GM19025 (cell line): Measurements from ENCODE around the gene PRKG1.
"Not testable (repeated sequence)": the region's sequence is repeated elsewhere in the genome, so short reads cannot be mapped to it uniquely, and the experiment has no call there.

Source experiments
- ATAC-seq: cut with Tn5 transposase; IDR thresholded peaks from one replicate; pipeline ENCODE4 v1.9.1; 2021; ENCODE audit warnings: mild to moderate bottlenecking, low read depth, moderate library complexity; ENCODE audit not compliant: unreplicated experiment

Gene PRKG1

DNA sequence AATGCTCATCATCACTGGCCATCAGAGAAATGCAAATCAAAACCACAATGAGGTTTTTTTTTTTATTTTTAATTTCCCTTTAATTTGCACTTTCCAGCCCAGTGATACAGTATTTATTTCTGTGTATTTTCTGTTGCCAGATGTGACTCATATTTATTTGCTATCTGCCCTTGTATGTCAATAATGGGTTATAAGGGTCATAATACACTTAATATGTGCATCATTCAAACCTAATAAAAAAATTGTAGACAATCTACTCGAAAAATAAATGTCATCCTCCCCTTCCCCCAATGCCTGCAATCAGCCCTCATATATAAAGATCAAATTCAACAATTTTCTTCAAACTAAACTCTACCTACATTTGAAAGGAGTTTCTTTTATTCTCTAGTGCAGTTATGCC lies 470.6 kb downstream of the PRKG1 start:
- ATAC-seq, result no peak

DNA sequence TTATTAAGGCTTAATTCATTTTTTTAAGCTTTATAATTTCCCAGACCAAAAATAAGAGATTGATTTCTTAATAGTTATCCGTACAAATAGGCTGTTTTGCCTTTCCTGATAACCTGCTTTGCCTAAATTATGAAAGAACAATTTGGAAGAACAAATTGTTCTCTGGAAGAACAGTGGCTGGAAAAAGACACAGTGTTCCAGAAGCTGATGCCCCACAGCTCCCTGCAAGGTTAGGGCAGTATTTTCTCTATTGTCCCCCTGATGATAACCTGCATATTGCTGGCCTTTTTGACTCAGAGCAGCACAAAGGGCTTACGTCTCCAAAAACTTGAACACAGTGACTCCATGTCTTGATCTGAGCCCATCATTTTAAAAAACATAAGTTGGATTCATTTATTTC lies 473.7 kb downstream of the PRKG1 start:
- no peak for ATAC-seq

DNA sequence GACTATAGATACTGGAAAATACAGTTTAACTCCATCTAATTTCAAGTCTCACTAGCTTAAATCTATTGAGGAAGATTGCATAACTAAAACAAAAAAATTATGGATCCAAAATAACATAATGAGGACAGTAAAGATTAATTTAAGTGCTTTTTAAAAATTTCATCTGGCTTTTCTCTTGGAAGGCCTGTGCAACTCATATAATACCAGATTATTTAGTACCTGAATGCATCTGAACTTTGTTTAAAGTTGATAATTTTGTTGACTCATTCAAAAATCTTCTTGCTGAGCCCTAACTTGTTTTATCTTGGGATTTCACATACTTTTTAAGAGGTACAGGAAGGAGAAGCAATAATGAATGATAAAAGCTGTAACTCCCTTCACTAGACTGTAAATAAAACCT lies 478.6 kb downstream of the PRKG1 start:
- no peak for ATAC-seq

DNA sequence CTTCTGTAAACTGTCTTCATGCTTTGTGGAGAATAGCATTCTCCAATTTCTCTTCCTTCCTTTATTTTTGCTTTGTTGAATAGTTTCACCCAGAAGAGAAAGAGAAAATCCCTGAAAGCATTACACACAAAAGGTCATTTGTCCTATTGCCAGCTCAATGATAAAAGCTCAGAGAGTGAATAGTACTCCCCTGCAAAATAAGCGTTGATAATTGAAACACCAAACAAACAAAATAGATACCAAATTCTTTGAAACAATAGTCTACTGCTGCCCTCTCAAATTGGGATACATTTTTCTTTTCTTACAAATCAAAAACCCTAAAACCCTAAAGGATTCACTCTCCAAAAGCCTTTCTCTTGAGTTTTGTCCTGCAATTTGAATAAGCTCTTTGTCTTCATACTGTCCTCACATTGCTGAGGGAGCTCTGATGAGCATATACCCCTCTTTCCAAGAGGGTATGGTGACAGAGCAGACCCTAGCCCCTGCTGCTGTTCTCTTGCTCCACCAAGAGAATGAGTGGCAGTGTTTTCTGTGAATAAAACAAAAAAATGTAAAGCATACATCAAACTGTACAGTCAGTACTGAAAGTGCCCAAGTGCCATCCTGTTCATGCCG lies 490.7 kb downstream of the PRKG1 start:
- ATAC-seq, result no peak

DNA sequence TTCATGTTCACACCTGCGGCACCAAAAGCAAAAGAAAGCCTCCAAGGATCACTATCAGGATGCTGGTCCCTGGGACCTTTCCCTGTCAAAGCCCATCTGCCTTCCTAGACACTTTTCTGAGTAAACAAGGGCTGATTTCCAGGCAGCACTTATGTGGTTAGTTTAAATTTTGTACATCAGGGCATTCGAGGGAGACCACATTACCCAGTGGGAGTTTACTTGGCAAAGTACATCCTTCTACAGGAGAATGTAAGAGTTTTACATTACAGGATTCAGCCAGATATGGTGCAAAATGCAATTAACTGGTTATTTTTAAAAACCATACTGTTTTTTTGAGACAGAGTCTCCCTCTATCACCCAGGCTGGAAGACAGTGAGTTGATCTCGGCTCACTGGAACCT lies 493.0 kb downstream of the PRKG1 start:
- no peak for ATAC-seq

DNA sequence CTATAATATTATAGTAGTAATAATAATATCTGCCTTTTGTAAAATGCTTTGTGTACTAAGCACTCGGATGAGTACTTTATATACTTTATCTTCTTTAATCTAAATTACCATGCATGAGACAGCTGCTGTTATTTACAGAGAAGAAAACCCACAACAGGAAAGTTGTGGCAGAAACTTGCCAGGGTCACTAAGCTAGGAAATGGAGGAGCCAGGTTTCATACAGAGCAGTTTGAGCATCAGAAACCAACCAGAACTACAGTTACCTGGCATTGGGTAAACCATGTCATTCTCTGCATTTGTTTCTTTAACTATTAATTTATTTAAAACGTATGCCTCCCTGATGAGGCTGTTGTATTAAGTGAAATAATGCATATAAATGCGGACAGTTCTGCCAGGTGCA lies 495.2 kb downstream of the PRKG1 start:
- ATAC-seq, result no peak

DNA sequence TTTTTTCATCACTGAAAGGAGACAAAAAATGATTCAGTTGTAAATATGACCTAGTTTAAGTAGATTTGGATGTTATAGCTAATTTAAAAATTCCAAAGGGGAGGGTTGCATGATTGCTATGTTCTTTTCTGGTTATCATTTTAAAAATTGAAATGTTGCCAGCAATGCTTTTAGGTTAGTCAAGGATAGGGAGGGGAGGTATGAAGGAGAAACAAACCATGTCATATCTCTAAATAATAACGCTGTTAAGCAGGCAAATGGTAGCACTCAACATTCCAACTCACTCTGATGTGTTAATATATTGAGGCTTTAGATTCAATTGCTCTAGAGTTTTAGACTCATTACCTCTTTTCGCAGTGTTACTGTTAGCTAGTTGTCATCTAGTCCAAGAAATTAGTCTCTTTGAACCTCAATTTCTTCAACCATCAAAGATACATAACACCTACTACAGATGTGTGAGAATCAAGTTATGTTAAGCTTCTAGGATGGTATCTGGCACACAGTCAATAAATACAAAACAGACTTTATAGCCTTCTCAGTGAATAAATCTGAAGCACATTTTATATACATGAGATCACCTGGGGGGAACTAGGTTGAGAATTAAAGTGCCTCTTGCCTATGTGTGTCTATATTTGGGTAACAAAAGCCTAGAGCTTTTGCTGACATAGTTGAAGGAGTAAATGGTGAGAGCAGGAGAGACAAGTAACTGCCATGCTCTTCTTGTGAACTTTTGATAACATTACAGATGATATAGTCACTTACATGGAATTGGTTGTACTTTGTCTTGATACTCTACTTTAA lies 500.2 kb downstream of the PRKG1 start:
- ATAC-seq, result no peak

DNA sequence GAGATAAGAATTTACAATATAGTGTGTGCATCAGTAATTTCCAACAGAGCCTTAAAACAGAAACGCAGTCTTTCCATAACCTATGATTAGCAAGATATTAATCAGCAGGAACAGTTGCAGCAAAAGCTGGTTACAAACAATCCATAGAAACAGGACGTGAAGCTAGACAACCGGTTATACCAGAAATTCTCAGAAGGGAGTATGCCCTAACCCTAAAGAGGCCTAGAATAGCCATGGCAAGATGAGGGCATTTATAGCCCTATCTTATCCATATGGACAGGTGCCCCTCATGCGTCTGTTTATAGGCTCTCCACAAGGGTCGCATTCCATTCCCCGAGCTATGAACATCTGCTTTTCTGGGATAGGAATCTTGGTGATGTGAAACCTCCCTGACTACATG lies 506.9 kb downstream of the PRKG1 start:
- not testable (repeated sequence) for ATAC-seq

DNA sequence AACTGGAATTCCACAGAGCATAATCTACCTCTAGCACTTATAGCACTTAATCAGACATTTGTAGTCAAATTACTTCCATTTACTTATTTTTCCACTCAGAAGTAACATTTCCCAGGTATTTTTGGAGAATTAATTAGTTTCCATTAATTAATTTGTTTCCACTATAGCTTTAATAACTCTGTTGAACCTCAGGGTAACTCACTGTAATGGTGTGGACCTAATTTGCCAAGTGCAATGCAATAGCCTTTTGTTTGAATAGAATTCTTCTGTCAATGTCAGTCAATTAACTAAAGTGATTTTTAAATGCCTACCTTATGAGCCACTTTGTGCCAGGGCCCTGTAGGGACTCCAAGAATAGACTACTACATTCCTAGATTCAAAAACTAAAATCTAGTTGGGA lies 509.7 kb downstream of the PRKG1 start:
- no peak for ATAC-seq

DNA sequence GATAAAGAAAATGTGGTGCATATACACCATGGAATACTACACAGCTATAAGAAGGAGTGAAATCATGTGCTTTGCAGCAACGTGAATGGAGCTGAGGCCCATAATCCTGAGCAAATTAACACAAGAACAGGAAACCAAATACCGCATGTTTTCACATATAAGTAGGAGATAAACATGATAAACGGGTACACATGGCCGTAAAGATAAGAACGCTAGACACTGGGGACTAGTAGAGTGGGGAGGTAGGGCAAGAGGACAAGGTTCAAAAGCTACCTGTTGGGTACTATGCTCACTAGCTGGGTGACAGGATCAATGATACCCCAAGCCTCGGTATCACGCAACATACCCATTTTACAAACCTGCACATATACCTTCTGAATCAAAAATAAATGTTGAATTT lies 511.5 kb downstream of the PRKG1 start:
- ATAC-seq, result no peak

DNA sequence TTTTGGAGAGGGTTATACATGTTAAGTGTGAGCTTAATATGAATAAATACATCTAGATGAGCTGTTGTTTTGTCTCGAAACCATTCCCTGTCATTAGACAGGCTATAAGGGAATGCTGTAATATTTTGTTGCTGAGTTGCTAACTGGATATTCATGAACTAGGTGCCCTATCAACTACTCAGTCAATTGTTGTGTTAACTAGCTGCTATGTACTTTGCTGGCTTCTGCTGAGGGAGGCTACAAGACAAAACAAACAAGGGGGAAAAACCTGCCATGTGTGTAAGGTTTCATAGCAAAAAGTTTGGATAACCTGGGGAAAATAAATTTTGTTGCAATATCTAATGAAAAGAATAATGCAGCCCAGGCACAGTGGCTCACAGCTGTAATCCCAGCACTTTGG lies 514.7 kb downstream of the PRKG1 start:
- no peak for ATAC-seq

DNA sequence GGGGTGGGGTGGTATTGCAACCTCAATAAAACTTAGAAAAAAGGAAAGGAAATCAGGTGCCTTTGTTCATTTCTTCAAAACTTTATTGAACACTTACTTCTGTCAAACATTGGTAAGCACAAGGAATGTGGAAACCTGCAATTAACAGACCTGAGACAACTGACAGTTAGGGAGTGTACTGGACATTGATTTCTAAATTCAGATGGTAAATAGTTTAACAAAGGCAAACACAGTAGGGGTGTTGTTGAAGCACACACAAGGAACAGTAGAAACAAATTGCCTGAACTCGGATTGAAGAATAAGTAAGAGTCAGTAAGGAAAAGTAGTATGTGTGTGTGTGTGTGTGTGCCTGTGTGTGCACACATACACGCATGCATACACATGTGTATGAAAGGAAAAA lies 516.5 kb downstream of the PRKG1 start:
- ATAC-seq, result no peak

DNA sequence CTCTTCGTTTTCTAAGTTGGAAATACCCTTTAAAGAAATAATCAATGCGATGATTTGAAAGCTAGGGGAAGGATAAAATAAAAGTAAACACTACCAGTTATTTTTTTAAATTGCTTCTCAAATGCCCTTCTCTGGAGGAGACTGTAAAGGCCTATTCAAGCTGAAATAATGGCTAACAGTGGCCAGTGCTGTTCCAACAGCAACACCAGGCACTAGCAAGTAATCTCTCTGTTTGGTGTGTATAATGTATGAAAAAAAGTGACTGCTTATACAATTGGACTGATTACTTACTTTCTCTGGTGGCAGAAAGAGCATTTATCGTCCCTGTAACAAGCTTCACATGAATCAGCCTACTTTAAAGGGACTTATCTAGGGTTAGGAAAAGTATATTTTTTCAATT lies 522.4 kb downstream of the PRKG1 start:
- no peak for ATAC-seq

DNA sequence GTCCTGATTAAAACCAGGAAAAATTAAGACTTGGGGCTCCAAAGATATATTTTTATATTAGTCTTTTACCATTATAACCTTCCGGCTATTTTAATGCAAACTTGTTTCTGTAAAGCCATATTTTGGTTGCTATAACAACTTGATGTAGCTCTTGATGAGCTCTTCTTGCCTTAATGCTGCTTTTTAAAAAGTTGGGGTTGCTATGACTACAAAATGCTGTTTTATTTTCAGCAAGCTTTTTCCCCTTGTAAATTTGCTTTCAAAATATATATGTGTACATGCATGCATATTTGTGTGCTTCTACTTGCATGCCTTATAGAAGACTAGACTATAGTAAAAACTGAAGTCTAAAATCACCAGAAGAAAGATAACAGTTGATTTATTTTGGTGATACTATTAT lies 525.4 kb downstream of the PRKG1 start:
- no peak for ATAC-seq

DNA sequence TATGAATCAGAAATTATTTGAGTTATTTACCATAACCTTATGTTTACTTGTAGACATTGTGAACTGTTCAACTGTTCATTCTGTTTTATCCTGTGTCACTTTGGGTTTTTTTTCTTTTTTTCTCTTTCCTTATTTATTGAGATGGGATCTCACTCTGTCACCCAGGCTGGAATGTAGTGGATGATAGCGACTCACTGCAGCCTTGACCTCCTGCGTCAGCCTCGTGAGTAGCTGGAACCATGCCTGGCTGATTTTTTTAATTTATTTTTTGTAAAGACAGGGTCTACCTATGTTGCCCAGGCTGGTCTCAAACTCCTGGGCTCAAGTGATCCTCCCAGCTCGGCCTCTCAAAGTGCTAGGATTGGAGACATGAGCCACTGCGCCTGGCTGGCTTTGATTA lies 528.0 kb downstream of the PRKG1 start:
- ATAC-seq, result no peak

DNA sequence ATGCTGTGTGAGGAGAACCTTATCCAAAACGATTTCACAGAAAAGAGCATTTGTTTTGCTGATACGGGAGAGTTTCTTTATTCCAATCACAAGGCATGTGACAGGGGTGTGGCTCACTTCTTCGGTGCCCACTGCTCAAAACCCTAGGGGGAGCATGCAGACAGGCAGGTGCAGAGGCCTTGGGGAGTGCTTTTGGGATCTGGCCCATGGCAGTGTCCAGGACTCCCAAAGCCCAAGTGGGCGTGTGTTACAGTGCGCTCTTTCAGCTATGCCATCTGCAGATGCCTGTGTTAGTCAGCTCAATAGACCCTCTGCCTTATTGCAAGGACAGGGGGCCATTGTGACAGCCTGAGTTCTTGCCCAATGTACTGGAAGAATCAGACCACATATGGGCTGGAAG lies 530.3 kb downstream of the PRKG1 start:
- no peak for ATAC-seq

DNA sequence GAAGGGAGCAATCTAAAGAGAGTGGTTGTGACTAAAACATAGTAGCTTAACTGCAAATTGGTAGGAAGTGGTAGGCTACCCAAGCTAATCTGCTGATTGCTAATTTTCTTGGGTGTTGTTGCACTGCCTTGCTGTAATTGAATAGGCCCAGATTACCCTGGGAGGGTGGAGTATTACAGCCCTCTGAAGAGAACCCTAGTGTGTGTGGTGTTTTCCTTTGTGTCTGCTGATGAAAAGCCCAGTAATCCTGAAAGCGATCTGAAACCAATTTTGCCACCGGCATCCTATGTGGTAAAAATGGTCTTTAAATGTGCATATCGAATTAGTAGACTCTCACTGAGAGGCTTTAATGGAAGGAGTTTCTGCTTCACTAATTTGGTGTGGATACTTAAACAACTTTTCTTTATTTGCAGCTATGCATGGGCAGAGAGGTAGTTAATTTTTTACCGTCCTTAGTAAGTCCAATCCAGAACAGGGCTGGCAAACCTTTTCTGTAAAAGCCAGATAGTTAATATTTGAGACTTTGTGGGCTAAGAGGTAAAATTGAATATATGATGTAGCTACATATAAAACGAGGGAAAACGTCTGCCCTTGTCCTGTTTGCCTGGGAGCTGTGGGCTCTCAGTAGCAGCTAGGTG lies 532.7 kb downstream of the PRKG1 start:
- ATAC-seq, result no peak

DNA sequence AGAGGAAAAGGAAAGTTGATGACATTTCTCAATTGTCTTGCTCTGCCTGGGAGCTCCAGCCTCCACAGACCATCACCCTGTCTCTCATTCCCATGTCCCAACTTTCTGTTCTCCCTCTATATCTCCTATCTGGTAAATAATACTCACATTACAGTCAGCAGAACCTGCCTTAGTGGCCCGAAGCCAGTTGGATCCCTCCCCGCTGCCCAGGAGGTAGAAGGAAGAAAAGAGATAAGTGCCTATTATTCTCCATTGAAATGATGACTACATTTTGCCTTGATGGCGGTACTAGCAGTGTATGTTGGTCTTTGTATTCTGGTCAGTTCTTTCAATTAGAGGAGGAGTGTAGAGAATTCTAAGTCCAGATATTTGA lies 533.2 kb downstream of the PRKG1 start:
- no peak for ATAC-seq

DNA sequence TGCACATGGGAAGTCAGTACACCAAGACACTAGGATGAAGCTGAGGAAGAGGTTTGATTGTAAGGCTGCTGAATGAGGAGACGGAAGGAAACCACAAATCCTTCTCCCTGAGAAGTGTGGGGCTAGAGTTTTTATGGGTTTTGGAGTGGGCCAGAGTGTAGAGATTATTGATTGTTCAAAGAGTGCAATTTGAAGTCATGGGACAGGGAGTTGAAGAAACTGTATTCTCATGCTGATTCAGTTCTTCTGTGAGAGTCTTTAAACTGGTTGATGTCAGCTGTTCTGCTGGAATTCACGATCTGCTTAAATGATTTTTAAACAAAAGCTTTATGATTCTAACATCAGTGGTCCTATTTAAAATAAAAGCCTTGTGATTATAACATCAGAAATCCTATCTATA lies 533.9 kb downstream of the PRKG1 start:
- no peak for ATAC-seq

DNA sequence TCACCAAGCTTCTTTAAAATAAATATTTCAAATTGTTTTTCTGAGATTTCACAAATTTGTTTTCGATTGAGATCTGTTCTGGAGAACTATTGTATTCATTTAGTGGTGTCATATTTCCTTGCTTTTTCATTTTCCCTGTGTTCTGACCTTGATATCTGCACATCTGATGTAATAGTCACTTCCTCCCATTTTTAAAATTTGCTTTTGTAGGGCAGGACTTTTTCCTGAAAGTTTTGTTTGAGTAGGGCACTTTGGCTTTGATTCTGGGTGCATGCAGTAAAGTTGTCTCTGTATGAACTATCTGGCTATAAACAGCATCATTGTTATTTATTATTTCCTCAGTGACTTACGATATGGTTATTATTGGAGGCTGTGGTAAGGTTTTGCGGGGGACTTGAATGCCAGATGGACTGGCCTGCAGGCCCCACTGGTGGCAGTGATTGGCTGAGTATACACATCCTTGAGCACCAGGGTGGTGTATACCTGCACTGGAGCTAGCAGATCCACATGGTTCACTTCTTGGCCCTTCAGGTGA lies 541.5 kb downstream of the PRKG1 start:
- no peak for ATAC-seq

DNA sequence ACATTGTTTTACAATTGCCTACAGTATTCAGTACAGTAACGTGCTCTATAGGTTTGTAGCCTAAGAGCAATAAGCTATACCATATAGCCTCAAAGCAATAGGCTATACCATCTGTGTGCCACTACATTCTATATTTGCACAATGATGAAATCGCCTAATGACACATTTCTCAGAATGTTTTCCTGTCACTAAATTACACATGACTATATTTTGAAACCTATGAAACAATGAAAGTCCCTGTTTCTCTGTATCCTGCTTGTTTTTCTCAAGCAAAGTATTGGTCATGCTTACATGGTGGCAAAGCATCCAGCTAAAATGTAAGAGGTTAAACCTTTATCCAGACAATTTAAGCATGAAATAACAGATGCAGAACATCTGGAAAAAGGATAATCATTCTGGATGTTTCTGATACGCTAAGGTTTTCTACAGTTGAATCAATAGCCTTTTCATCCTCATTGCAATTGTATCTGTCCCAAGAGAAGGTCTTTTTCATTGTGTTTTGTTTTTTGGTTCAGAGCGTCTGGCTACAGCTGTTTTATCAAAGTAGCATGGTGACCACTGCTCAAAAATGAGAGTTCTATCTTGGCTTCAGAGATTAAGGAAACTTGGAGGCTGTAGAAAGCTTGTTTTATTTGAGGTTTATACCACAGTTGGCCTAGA lies 543.4 kb downstream of the PRKG1 start:
- no peak for ATAC-seq
